Left cardiac atrium (tissue), 4 donors: Measurements from ENCODE around the gene FKBP1A. TPM values are rescaled to one million over a fixed set of nuclear protein-coding genes. Genes with fewer than 3 reads are reported as not detected.
"Not testable (repeated sequence)": the region's sequence is repeated elsewhere in the genome, so short reads cannot be mapped to it uniquely, and the experiment has no call there.

Experiments used
- ATAC-seq, 2 donors: fragments of 200-7000 bp; cut with Tn5 transposase; one replicate each; pipeline ENCODE4 v1.9.1; 2020; ENCODE audit warnings: mild to moderate bottlenecking in 2 of 2, moderate library complexity in 2 of 2
- DNase-seq: peaks from one replicate; pipeline ENCODE4 v3.0.0-alpha.2; 2020
- intact Hi-C, 2 donors: fragments of 100-400 bp; cut with DNase I; formaldehyde crosslinking; loops; one replicate each; pipeline versions ENCODE4 v1.14.1 to v1.15.1; 2022 to 2023
- total RNA-seq, 2 donors: library from RNA; stranded (reverse); fragmentation: NEBNext Ultra II Directional; extraction: Animal tissue kit (Norgen Biotek cat#: 25700); gene quantifications; one replicate each; pipeline ENCODE4 v1.2.1, GENCODE V29; 2021
- donor health status: DM: no; HTN: yes; CAD: no.
- donor health status: DM: no; HTN: yes; CAD: no; lungs with severe emphysema.
- donor health status: DM: yes; HTN: yes; CAD: no.
- donor health status: Dilated cardiomyopathy.

The FKBP1A gene
- total RNA-seq, 2 donors from 2014 or later, result 154 to 214 TPM

DNA sequence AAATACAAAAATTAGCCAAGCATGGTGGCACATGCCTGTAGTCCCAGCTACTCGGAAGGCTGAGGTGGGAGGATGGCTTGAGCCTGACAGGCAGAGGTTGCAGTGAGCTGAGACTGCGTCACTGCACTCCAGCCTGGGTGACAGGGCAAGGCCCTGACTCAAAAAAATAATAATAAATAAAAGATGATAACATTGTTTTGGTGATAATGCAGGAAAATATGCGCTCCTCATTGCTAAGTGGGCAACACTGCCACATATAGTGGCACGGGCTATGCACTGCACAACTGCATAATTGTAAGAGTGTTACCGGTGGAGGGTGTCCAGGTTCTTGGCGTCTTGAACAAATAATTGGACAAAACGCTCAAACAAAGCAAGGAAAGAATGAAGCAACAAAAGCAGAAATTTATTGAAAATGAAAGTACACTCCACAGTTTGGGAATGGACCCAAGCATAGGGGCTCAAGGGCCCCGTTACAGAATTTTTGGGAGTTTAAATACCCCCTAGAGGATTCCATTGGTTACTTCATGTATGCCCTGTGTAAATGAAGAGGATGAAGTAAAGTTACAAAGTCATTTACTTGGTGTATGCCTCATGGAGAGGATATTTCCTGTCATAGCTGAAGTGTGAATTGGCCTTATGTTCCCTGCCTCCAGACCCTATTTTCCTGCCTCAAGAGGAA, 49.3 kb downstream of the FKBP1A start:
- DNase-seq, ATAC-seq, intact Hi-C loops: not testable (repeated sequence)

DNA sequence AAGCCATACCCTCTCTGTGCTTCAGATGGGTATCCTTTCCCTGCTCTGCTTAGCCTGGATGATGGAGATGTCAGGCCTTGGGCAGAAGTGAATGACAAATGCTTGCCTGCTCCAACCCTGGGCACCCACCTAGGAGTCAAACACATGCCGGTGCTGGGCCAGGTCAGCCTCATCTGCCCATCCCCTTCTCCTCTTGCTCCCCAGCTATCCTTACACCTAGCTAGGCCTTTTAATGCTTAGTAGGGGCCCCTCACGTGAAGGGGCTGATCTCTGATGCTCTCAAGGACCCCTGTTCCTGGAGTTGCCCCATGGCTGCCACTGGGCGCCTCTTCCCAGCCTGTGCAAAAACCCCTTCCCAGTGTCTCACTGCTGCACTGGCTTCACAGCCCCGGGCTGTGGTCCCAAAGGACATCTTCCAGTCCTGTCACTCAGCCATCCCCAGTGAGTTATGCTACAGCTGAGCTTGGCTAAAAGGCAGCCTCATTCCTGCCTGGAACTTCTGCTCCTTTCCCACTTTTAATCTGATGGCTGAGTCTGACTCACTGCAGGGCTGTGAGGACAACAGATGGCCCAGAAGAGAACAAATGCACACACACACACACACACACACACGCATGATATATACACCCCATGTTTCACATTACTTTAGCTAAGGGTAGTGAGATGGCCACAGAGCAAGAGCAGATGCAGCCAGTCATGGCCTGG, 51.1 kb downstream of the FKBP1A start:
- intact Hi-C loops, result no loop called here
- DNase-seq (no peak), ATAC-seq (peak in 1 of 2 donors; percentile 58)

DNA sequence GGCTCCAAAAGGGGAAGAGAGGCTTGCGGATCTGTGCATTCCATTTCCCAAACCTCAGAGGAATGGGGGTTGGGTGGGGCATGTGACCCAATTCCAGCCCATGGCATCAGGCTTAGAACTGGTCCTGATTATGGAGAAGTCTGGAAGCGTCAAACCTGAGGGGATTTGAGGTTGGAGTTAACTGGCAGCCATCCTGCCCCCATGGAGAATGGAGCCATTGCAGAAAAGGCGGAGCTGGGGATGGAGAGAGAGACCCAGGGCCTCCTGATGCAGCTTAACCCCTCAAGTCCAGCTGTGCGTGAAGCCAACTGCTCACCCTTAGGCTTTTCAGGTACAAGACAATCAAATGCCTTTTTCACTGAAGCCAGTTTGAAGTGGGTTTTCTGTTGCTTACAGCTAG, 54.1 kb downstream of the FKBP1A start:
- no peak for DNase-seq
- intact Hi-C loops, result loop anchor here in 1 of 2 donors (5.0 kb wide), 1 partner anchor 38 kb away; no protein-coding TSS in a partner anchor
- no peak for ATAC-seq

DNA sequence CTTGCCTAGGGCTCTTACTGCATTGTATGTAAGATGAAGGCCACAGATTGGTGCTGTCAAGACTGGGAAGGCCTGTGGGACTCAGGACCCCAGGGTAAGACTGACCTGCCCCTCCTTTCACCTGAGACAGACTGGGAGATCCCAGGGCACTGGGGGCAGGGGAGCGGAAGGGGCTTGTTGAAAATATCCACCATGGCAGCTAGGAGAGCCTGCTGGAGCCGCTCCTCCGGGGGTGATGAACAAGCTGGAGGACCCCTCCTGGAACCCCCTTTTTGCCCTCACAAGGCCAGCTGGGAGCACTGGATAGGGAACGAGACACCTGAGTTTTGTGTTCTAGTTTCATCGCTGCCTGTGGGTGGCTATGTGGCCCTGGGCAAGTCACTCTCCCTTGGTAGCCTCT, 54.8 kb downstream of the FKBP1A start:
- intact Hi-C loops, result loop anchor here in 1 of 2 donors (5.0 kb wide), 1 partner anchor 39 kb away; no protein-coding TSS in a partner anchor
- no peak for ATAC-seq
- DNase-seq, result no peak

DNA sequence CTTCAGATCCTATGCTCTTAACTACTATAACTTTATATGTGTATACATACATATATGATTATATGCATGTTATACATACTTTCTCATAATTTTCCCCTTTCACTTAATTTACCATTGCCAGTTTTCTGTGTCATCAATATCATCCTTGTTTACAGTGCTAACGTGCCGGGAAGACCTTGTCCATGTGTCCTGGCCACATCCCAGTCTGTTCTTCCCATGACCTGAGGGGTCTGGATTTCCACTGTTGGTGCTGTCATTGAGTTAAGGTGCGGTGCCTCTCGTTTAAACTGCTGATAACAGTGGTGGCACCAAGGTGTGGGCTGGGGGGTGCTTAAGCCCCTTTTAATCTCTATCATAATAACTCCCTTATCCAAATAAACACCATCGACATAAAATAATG, 55.4 kb downstream of the FKBP1A start:
- no peak for DNase-seq
- no peak for ATAC-seq
- intact Hi-C loops, result loop anchor here in 1 of 2 donors (2.0 to 5.0 kb wide), 2 partner anchors 40 to 55 kb away; partner anchors contain the start of gene FKBP1A

DNA sequence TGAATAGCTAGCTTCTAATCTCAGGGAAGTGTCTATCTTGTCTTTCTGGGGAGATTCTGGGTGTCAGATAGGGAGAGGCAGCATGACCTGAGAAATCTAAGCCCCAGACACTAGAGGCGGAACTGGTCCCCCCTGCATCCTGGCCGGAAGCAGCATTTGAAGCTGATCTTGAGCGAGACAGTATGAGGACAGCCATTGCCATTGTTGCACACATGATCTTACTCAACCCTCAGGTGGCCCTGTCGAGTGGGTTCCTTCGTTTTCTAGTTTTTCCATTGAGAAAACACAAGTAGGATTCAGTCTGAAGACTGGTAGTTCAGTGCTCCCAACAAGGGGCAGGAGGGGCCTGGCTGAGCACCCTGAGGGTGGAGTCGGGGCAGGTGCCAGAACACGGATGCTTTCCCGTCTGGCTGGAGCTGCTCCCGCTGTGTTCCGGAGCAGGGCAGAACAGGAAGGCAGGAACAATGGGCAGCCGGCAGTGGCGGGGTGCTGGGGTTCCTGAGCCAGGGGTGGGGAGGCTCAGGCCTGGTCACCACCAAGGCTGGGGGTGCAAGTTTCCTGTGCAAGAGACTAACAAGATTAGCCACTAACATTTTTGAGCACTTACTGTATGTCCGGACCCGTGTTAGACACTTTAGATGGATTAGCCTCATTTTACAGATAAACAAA, 56.0 kb downstream of the FKBP1A start:
- peak; percentile 91 to 93 for ATAC-seq
- intact Hi-C loops, result loop anchor here in 1 of 2 donors (2.0 to 5.0 kb wide), 2 partner anchors 40 to 56 kb away; partner anchors contain the start of gene FKBP1A
- DNase-seq, result peak; percentile 89

DNA sequence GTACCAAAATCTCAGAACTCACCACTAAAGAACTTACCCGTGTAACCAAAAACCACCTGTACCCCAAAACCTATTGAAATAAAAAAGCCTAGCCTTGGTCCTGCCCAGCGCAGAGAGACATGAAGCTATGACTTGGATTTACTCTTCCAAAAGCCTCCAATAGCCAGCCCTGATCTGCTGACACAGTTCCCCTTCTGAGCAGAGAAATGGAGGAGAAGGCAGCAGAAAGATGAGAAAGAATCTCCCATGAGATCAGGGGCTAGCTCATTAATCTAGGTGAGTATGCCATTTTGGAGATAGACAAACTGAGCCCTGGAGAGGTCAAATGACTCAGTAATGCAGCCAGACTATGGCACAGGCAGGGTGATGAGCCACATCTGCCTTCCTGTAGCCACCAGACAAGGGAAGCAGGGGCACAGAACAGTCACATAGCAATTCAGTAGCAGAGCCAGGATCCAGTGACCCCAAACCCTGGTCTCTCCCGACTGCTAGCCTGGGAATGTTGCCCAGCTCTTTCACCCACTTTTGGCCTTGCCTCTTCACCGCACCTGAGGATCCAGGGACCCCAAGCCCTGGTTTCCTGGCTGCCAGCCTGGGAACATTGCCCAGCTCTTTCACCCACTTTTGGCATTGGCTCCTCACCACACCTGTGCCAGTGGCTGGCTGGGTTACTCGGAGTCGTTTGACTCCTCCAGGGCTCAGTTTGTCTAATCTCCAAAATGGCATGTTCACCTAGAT, 56.7 kb downstream of the FKBP1A start:
- ATAC-seq, result no peak
- DNase-seq, result peak; percentile 26
- intact Hi-C loops, result loop anchor here in 1 of 2 donors (2.0 to 5.0 kb wide), 2 partner anchors 41 to 57 kb away; partner anchors contain the start of gene FKBP1A

DNA sequence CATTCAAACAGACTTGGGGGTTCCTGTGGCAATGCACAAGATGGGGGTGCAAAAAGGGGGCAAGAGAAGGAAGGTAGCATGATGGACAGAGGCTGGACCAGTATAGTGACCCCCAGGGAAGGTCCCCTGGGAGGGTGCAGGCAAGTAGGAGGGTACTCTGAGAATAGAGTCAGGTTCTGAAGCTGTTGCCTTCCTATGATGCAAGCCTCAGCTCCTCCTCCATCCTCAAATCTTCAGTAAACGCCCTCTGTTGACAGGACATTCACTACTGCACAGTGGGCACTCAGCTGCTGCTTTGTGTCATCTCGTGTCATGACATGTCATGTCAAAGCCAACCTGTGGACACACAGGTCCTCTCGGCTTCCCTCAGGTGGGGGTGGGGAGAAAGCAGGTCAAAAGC, 58.1 kb downstream of the FKBP1A start:
- intact Hi-C loops, result loop anchor here in 1 of 2 donors (5.0 kb wide), 1 partner anchor 43 kb away; no protein-coding TSS in a partner anchor
- no peak for ATAC-seq
- DNase-seq, result no peak

DNA sequence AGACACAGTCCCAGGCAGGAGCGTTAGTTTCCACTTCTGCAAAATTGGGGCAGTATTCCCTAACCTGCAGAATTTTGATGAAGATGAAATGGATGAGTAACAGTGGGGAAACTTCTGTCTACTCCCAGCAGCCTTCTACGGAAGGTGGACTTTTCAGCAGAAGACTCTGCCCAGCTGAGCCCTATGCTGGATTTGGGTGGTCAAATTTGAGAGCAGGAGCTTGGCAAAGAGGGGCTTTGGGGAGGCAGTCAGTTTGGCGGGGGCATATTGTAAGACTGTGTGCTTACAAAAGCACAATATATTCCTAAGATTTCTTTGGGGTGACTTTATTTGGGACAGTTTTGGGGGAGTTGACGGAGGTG, 58.5 kb downstream of the FKBP1A start:
- ATAC-seq, result no peak
- DNase-seq, result no peak
- intact Hi-C loops, result no loop called here

DNA sequence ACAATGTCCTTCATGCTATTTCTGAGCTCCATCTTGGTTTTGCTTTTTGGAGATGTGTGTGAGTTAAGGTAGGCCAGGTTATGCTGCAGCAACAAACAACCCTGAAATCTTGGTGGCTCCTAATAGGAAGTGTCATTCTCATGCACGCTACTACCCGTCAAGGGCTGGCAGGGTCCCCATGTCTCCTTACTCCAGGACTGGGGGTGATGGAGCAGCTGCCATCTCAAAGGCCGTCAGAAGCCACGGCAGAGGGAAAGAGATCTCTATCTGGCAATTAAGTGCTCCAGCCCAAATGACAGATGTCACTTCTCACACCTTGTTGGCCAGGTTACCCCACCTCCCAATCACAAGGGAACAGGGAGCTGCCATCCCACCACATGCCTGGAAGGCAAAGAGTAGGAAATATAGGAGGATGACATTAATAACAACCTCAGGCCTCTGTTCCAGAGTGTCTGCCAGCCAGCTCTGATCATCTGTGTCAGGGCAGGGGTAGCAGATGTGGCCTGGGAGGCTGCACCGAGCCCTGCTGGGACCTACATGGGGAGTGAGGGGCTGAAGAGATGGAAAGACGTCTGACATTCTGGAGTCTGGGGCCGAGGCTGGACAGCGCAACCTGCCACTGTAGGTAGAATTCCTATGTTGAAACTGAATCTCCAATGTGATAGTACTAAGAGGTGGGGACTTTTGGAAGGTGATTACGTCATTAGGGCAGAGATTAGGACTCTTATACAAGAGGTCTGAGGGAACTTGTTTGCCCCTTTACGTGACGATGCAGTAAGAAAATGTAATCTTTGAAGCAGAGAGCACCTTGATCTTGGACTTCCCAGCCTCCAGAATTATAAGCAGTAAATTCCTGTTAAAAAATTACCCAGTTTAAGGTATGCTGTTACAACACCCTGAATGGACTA, 59.1 kb downstream of the FKBP1A start:
- DNase-seq (no peak), ATAC-seq (no peak)
- intact Hi-C loops, result no loop called here

DNA sequence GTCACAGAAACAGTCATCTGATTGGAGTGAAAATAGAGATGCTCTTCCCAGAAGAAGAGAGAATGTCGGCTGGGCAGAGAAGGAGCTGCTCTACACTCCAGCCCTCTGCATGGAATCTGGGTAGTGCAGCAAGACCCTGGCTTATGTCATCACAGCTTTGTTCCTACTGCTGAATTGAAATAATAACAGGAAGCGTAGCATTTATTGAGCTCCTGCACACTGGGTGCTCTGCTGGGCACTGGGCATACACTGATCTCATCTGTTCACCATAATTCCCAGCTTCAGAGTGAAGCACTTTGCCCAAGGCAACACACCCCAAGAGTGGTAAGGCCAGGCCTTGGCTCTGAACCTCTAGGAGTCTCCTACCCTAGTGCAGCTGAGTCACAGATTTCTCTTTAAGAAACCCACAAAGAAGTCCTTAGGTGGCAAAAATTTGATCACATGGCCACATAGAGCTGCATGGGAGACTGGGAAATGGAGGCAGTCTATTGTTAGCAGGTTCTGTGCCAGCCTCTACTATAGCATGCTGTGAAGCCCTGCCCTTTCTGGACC, 60.0 kb downstream of the FKBP1A start:
- no peak for DNase-seq
- intact Hi-C loops, result no loop called here
- ATAC-seq, result no peak

DNA sequence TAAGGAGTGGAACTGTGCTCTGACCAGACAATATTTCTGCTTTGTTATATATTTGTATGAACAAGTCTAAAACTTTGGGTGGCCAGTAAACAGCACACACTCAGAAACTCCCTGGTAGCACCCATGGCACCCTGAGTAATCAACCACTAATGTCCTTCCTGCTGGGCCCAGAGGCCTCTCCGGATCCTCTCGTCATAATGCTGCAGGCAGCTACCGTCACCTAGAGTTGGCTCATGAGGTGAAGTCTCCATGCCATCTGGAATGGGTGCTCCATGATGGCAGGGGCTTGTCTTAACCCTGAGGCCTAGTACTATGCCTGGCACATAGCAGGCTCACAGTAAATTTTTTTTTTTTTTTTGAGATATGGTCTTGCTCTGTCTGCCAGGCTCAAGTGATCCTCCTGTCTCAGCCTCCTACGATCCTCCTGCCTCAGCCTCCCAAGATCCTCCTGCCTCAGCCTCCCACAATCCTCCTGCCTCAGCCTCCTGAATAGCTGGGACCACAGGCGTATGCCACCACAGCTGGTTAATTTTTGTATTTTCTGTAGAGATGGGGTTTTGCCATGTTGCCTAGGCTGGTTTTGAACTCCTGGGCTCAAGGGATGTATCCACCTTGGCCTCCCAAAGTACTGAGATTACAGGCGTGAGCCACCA, 60.9 kb downstream of the FKBP1A start:
- intact Hi-C loops, result no loop called here
- ATAC-seq (no peak), DNase-seq (no peak)

DNA sequence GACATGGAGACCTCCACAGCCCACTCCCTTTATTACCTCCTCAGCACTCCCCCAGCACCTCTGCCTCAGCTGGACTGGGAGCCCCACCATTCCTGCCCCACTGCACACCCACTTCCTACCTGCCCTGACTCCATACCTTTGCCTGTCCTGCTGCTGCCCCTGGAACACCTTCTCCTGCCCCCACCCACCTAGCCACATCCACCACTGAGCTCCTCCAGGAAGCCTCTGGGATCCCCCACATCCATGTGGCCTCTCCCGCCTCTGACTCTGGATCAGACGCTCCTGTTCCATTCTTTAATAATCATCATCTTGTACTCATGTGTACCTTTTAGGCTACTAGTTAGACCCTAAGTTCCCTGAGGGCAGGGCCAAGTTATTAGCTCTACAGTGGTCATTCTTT, 61.8 kb downstream of the FKBP1A start:
- no peak for ATAC-seq
- no peak for DNase-seq
- intact Hi-C loops, result no loop called here

DNA sequence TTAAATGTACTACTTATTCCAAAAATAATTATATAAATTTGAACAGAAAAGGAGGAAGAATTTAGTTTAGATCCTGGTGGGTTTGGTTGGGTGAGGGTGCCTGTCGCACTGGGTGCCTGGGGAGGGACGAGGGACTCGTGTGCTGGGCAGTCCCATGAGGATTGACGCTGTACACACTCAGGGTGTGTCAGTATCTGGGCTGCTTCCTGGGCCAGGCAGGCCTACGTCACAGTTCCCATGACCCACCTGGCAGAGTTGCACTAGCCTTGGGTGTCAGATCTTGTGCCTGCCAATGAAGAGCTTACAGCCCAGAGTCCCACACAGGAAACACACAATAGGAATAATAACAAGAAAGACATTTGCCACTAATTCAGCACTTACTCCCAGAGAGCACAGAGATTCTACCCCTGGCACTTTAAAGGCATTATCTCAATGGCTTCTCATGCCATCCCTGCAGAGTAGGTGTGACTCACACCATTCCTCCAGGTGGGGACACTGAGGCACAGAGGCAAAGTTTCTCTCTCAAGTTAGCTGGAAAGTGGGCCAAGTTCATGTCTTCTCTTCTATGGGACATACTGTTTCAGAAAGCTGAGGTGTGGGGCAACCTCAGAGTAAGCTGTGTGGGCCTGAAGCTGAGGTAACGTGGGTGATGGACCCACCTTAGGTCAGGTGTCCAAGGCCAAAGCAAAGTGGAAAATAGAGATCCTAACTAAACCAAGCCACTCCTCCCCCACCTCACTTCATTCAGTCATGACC, 62.6 kb downstream of the FKBP1A start:
- intact Hi-C loops, result no loop called here
- ATAC-seq (peak; percentile 25 to 32), DNase-seq (peak; percentile 74)

DNA sequence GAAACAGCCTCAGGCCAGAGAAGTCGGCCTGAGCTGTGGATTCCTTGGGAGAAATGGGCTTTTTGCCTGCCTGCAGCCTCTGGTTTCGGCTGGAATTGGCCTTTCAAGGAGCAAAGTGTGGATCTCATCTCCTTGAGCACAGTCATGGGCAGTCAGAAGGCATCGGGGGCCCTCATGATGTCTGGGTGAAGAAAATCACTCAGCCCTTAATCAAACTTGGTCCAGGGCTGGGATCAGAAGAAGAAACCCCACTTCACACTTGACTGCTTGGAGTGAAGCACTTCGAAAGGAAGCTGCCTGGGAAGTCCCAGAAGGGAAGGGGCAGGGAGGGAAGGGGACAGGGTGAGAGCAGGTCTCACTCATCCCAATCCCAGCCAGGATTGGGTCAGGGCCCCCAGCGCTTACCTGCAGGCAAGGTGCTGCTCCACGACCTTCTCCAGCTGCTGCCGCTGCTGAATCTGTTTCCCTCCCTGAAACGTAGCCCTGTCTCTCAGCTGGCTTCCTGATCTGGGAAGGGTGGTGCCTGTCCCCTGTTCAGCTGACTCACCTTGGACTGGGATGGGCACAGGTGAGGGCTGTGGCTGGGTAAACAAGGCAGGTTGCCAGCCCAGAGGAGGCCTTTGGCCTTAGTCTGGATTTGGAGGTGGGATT, 64.0 kb downstream of the FKBP1A start, which contains the start of gene SDCBP2:
TSS of gene SDCBP2 (minus strand) at position 460 of the 651 bp plus-strand sequence. CDS start 8,723 bp downstream, outside the sequence.
- no peak for DNase-seq
- no peak for ATAC-seq
- intact Hi-C loops, result no loop called here
